ENCODE data around the gene IRS2. TPM values are rescaled to one million over a fixed set of nuclear protein-coding genes. Genes with fewer than 3 reads are reported as not detected.

Gene IRS2
- total and polyA plus RNA-seq, 2 donors (not counting 3 experiments of a cell fraction or from before 2014, with no cell fraction given): 1.6 to 4.4 TPM

GRCh38 chr13:109770436-109770835, 15.9 kb downstream of the IRS2 start:
- DNase-seq (ENCODE audit: low read depth, low spot score): no peak
- Histone ChIP-seq H3K9me3 (replicated peaks; ENCODE audit: control insufficient read depth, insufficient read depth, low read length) (no peaks in the 10 kb centered on the region), H4K20me1 (replicated peaks; ENCODE audit: control insufficient read depth, extremely low read depth, insufficient read depth, low read length) (no peaks in the 10 kb centered on the region), H3K4me3 (replicated peaks in 1 of 3; ENCODE audit: insufficient read depth in 1 of 3, low read depth in 1 of 3, low read length in 3 of 3) (no peak overlapping the region), H3K9me1 (replicated peaks; ENCODE audit: control insufficient read depth, extremely low read depth, insufficient read depth, low read length) (no peaks in the 10 kb centered on the region), H3K4me2 (ENCODE audit: insufficient read depth, low read length) (no peak overlapping the region), H3K79me2 (ENCODE audit: control insufficient read depth, insufficient read depth, low read length) (no peaks in the 10 kb centered on the region), H3K9ac (replicated peaks; ENCODE audit: extremely low read depth, insufficient read depth, low read length) (no peak overlapping the region), H2AFZ (ENCODE audit: low read depth, low read length) (no peak overlapping the region), H3K27me3 (ENCODE audit: control insufficient read depth in 2 of 2, insufficient read depth in 2 of 2, low read length in 2 of 2) (no peaks in the 10 kb centered on the region), H3K4me1 (ENCODE audit: control insufficient read depth, extremely low read depth, insufficient read depth, low read length) (no peaks in the 10 kb centered on the region), H3K36me3 (ENCODE audit: control insufficient read depth in 2 of 2, extremely low read depth in 1 of 2, insufficient read depth in 2 of 2, low read length in 2 of 2) (peaks cover 0 to 1% of the 10 kb centered on the region in 2 experiments), H3K27ac (ENCODE audit: insufficient read depth, low read depth, low read length) (no peak overlapping the region)
- FAIRE-seq: no peak
- TF ChIP-seq JUN (IDR thresholded peaks at IDR 0.05; ENCODE audit: borderline replicate concordance, insufficient read depth, insufficient read length, low read depth) (no peak), MYC (IDR thresholded peaks at IDR 0.05; ENCODE audit: low read depth, low read length) (no peak), GATA2 (IDR thresholded peaks at IDR 0.05; ENCODE audit: insufficient read depth, insufficient read length, low read depth, low read length) (no peak), POLR2AphosphoS5 (IDR thresholded peaks at IDR 0.05; ENCODE audit: insufficient read depth, low read depth, low read length) (no peak)
- TF ChIP-seq, protein P1, sequence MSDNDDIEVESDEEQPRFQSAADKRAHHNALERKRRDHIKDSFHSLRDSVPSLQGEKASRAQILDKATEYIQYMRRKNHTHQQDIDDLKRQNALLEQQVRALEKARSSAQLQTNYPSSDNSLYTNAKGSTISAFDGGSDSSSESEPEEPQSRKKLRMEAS (IDR thresholded peaks at IDR 0.05; ENCODE audit: insufficient read depth, insufficient read length): no peak
- intact Hi-C loops (cut with micrococcal nuclease) (no loop called here), dilution Hi-C loops (cut with MboI; ENCODE audit: extremely low pct_ligation_motif_present, low sequenced_read_pairs) (no loop called here)
- ChIA-PET CTCF (no interaction called here), POLR2A (no interaction called here)
- BruUV-seq (replicated peaks): no TSS peak

DNA sequence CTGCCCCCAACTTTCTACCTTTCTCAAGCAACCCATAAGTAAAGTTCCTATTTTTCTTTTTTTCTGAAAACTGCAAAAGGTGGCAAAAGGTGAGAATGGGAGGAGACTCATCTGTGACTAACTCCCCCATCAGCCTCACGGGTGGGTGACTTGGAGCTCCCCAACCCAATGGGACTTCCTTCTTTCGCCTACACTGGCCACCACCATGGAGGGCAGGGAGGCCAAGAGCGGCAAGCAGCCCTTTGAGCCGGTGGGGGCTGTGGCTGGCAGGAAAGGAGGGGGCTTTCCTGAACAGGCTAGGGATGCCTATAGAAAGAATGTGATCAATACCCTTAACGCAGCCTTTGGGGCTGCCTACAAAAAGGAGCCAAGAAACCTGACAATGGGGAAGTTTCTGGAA, 16.5 kb downstream of the IRS2 start:
- no peak overlapping the region for H3K4me2 ChIP-seq (ENCODE audit: insufficient read depth, low read length)
- dilution Hi-C loops (cut with MboI; ENCODE audit: extremely low pct_ligation_motif_present, low sequenced_read_pairs) (no loop called here), intact Hi-C loops (cut with micrococcal nuclease) (no loop called here)
- H3K4me1 ChIP-seq (ENCODE audit: control insufficient read depth, extremely low read depth, insufficient read depth, low read length): no peaks in the 10 kb centered on the region
- no peak for DNase-seq (ENCODE audit: low read depth, low spot score)
- H4K20me1 ChIP-seq (replicated peaks; ENCODE audit: control insufficient read depth, extremely low read depth, insufficient read depth, low read length): no peaks in the 10 kb centered on the region
- no peaks in the 10 kb centered on the region for H3K9me1 ChIP-seq (replicated peaks; ENCODE audit: control insufficient read depth, extremely low read depth, insufficient read depth, low read length)
- peaks cover 0 to 1% of the 10 kb centered on the region in 2 experiments for H3K36me3 ChIP-seq (ENCODE audit: control insufficient read depth in 2 of 2, extremely low read depth in 1 of 2, insufficient read depth in 2 of 2, low read length in 2 of 2)
- CTCF ChIA-PET: no interaction called here
- no peak overlapping the region for H3K9ac ChIP-seq (replicated peaks; ENCODE audit: extremely low read depth, insufficient read depth, low read length)
- POLR2A ChIA-PET: no interaction called here
- TF ChIP-seq POLR2AphosphoS5 (IDR thresholded peaks at IDR 0.05; ENCODE audit: insufficient read depth, low read depth, low read length) (no peak), FOS (IDR thresholded peaks at IDR 0.05; ENCODE audit: borderline replicate concordance, insufficient read depth, low read length) (no peak), JUN (IDR thresholded peaks at IDR 0.05; ENCODE audit: borderline replicate concordance, insufficient read depth, insufficient read length, low read depth) (no peak), EZH2 (IDR thresholded peaks at IDR 0.05; ENCODE audit: borderline replicate concordance, low read depth, low read length, severe bottlenecking) (no peak), GATA2 (IDR thresholded peaks at IDR 0.05; ENCODE audit: insufficient read depth, insufficient read length, low read depth, low read length) (no peak), POLR2A (IDR thresholded peaks at IDR 0.05; ENCODE audit: low read depth, low read length) (no peak), MYC (IDR thresholded peaks at IDR 0.05; ENCODE audit: low read depth, low read length) (no peak)
- TF ChIP-seq, protein P1 (IDR thresholded peaks at IDR 0.05; ENCODE audit: insufficient read depth, insufficient read length): no peak
- TF ChIP-seq, protein P2, sequence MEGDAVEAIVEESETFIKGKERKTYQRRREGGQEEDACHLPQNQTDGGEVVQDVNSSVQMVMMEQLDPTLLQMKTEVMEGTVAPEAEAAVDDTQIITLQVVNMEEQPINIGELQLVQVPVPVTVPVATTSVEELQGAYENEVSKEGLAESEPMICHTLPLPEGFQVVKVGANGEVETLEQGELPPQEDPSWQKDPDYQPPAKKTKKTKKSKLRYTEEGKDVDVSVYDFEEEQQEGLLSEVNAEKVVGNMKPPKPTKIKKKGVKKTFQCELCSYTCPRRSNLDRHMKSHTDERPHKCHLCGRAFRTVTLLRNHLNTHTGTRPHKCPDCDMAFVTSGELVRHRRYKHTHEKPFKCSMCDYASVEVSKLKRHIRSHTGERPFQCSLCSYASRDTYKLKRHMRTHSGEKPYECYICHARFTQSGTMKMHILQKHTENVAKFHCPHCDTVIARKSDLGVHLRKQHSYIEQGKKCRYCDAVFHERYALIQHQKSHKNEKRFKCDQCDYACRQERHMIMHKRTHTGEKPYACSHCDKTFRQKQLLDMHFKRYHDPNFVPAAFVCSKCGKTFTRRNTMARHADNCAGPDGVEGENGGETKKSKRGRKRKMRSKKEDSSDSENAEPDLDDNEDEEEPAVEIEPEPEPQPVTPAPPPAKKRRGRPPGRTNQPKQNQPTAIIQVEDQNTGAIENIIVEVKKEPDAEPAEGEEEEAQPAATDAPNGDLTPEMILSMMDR (IDR thresholded peaks at IDR 0.05; ENCODE audit: extremely low read depth in 1 of 2, insufficient read depth in 1 of 2, low read depth in 1 of 2, low read length in 2 of 2): no peak
- no TSS peak for BruUV-seq (replicated peaks)
- no peak for FAIRE-seq
- H2AFZ ChIP-seq (ENCODE audit: low read depth, low read length): no peak overlapping the region
- no peaks in the 10 kb centered on the region for H3K79me2 ChIP-seq (ENCODE audit: control insufficient read depth, insufficient read depth, low read length)
- H3K9me3 ChIP-seq (replicated peaks; ENCODE audit: control insufficient read depth, insufficient read depth, low read length): no peaks in the 10 kb centered on the region
- no peak overlapping the region for H3K4me3 ChIP-seq (replicated peaks in 1 of 3; ENCODE audit: insufficient read depth in 1 of 3, low read depth in 1 of 3, low read length in 3 of 3)
- no peaks in the 10 kb centered on the region for H3K27me3 ChIP-seq (ENCODE audit: control insufficient read depth in 2 of 2, insufficient read depth in 2 of 2, low read length in 2 of 2)
- no peak overlapping the region for H3K27ac ChIP-seq (ENCODE audit: insufficient read depth, low read depth, low read length)
